GM19452 (cell line): ENCODE results near the gene TMEM150C.

Experiments used
- ATAC-seq: cut with Tn5 transposase; IDR thresholded peaks from one replicate; pipeline ENCODE4 v1.9.1; 2021; ENCODE audit not compliant: unreplicated experiment

The TMEM150C gene

DNA sequence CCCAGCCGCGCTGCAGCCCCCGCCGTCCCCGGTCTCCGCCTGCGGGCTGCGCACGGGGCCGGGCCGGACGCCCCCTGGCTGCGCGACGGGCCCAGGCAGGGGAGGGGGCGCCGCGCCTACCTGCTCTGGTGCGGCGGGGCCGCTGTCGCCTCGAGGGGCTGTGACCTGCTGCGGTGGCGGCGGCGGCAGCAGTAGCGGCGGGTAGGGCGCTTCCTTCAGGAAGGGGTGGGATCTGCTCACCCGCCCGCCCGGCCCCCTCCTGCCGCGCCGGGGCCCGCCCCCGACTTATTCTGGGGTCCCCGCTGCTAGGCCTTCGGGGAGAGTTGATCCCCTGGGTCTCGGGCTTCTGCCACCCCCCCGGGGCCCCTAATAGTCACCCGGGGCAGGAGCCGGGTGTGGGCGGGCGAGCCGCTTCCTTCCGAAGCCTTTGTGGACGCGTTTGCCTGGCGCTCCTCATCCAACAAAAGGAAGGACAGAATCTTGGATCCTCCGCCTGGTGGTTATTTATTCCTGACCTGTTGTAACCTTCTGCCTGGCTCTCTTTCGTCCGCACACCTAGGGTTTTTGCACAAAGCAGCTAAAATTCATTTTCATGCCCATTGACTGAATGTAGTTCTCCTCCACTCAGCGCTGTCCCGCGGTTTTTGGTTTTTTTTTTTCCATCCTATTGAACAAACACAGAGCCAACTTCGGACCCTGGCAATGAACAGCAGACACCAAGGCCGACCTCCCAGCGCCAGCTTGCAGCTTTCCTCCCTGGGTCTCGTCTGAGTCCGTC, at the start of gene TMEM150C:
TSS of gene TMEM150C (minus strand) at position 203 of the 778 bp plus-strand sequence. CDS start 57,331 bp downstream, outside the sequence.
- no peak for ATAC-seq

- no peak for ATAC-seq
These were observed 49.7 kb upstream of the TMEM150C start for GRCh38 chr4:82611527-82611926.

DNA sequence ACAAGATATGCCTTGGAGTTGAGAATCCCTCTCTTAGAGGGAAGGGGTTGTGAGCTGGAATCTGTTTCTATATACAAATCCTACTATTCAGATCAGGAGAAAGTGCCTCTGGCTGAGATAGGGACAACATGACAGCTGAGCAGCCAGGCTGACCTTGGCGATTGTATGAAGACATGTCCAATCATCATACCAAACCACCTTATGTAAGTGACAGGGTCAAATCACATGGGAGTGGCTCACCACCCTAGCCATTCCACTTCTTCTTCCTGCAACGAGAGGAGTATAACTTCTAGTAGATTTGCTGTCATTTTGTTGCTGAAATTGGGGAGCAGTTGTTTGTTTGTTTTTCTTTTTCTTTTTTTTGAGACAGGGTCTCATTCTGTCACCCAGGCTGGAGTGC, 48.3 kb upstream of the TMEM150C start:
- no peak for ATAC-seq

DNA sequence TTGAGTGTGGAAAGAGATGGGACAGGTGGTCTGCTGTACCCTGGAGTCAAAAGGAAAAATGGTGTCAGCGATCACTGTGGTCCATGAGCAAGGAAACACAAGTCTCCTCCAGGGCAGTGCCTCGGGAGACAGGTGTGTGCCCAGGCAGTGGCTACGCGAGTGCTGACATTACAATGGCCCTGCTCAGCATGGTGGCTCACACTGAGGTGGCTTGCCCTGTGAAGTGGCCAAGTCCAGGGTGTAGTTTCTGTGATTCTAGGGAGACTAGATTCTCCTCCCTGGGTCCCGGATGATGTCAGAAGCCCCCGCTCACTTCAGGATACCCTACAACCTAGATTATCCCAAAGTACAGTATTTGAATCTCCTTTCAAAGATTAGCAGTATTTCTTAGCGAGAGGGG, 44.8 kb upstream of the TMEM150C start:
- no peak for ATAC-seq

GRCh38 chr4:82604522-82604921, 42.7 kb upstream of the TMEM150C start:
- ATAC-seq: no peak

DNA sequence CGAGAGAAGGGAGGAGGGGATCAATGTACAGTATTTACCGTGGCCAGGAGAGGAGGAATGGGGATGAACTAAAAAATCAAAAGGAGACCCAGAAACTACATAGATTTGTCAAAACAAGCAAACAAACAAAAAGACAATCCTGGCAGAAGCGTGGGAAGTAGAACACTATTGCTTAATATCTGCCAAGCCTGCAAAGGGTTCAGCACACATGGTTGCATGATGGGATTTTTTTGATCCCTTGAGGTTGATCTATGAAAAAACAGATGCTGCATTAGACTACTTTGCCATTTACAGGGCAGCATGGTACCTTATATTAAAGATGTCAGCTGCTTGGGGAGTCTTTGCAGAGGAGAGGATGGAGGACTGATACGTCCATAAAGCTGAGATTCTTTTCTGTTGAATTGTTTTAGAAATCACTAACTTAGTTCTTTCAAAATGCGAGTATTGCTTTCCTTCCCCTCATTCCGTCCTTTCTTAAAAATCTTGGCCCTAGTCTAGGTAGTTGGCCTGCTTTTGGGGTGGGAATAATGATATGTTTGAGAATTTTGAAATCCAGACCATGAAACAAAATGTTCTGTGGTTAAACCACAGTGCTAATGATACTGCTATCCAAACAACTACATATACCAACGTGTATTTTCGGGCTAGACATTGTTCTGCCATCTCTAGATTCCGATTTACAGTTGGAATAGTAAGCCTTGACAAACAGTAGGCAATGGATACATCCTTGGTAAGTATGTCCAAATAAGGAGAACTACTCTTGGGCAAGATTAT, 39.6 kb upstream of the TMEM150C start:
- no peak for ATAC-seq

GRCh38 chr4:82599336-82599735, 37.5 kb upstream of the TMEM150C start:
- ATAC-seq: no peak

- no peak for ATAC-seq
These were observed 32.7 kb upstream of the TMEM150C start for GRCh38 chr4:82594456-82594855.

GRCh38 chr4:82593411-82593810, 31.6 kb upstream of the TMEM150C start:
- ATAC-seq: no peak

DNA sequence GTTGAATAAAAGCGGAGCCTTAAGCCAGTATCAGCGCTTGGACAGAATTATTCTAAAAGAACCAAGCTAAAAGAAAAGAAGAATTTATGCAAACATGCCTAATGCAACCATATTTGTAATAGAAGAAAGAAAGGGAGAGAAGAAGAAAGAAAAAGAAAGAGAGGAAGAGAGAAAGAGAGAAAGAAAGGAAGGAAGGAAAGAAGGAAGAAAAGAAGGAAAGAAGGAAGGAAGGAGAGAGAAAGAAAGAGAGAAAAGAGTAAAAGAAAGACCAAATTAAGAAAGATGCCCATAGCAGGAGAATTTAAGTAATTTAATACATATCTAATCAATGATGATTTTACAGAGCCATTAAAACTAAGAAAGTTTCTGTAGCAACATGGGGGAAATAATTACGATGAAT, 30.9 kb upstream of the TMEM150C start:
- ATAC-seq: no peak

DNA sequence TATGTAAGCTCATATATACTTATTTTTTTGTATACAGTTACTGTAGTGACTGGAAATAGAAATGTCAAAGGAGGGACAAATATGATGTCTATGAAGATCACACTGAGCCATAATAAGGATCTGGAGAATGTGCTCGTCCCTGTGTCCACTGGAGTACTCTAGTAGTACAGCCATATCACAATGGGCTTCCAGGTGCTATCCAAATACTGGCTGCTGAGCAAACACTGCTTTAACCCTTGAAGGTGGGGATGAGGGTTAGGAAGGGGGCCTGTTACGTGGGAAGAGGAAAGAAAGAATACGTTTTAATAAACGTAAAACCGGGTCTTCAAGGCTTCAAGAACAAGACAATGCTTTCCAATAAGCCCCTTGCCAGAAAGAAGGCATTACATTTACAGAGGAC, 29.8 kb upstream of the TMEM150C start:
- ATAC-seq: no peak

GRCh38 chr4:82589756-82590155, 28.0 kb upstream of the TMEM150C start:
- ATAC-seq: no peak

GRCh38 chr4:82588771-82589270, 27.0 kb upstream of the TMEM150C start:
- ATAC-seq: no peak

DNA sequence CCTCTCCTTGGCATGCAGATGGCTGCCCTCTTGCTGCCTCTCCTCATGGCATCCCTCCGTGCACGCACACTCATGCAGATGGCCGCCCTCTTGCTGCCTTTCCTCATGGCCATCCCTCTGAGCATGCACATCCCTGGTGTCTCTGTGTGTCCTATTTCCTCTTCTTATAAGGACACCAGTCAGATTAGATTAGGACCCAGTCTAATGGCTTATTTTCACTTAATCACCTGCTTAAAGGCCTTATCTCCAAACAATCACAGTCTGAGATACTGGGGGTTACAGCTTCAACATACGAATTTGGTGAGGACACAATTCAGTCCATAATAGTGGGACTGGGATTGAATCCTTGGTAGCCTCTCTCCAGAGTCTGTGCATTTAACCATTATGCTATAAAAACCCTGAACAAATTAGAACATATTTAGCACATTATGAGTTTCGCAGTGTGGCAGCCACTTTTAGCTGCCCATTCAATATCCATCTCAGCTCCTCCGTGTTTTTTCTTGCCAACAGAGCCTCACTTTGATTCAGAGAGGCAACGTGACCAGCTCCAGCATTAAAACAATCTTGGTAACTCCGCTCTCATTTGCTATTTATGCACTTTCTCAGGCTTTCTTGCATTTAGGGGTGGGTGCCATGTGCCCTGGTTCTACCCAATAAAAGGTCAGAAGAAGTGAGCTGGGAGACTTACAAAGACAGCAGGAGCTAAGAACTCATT, 26.2 kb upstream of the TMEM150C start:
- no peak for ATAC-seq

DNA sequence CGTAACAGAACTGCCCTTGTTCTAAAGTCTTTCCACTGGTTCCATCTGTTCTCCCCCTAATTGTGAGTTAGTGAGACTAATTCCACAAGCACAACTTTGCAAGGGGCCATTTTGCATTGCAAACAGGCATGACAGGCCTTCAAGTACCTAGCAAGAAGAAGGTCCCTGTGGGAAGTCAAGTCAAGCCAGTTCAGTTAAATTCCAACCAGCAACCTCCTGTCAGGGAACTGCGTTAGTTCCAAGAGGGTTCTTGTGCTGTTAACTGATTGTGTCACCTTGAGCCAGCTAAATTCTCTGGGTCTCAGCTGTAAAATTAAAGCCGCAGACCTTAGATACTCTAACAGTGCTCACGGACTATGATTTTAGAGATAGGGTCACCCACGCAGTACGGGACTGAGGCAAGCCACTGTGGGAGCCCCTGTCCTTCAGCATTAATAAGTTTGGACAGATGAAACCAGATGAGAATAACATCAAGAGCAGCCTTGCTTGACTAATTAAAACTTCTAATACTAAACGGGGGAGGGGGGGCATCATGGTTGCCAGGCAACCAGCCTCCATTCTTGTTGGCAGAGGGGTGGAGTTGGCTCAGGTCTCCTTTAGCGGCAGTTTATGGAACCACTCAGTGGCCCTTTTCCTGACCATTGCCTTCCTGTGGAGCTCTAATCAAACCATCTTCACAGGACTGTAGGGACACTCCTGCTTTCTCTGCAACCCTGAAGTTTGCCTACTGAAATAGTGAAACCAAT, 24.1 kb upstream of the TMEM150C start:
- ATAC-seq: no peak

DNA sequence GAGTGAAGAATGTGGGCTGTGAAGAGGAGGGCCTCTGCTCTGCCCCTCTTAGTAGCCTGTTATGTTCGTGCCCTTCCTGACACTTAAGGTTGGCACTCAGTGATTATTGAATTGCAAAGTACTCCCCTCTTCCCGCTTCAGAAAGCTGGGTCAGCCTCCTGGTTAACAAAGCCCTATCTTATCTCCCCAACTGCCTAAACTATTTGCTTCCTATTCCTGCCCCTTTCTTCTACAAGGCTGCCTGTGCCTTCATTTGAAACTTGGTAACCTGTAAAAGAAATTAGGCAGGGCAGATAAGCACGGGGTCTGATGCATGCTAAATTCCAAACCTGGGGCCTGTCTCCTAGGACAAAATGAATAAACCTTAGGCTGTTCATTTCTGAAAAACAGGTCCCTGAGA, 23.1 kb upstream of the TMEM150C start:
- no peak for ATAC-seq

GRCh38 chr4:82583897-82584587, 22.3 kb upstream of the TMEM150C start:
- no peak for ATAC-seq

DNA sequence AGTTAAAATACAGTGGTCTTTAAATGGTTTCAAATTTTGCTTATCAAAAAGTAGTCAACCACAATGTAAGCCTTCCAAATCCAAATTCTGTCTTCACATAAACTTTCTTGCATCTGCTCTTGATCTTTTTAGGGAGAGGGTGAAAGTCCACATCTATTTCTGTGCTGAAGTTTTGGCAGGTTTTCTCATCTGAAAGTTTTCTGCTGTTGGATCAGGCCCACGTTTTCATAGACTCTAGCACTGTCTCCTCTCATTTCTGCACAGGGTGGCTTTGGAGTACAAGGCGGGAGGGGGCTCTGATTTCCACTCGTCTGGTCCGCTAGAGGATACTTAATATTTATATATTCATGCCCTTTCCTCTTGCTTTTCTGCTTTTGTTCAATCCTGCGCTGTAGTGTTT, 18.1 kb upstream of the TMEM150C start:
- ATAC-seq: no peak

DNA sequence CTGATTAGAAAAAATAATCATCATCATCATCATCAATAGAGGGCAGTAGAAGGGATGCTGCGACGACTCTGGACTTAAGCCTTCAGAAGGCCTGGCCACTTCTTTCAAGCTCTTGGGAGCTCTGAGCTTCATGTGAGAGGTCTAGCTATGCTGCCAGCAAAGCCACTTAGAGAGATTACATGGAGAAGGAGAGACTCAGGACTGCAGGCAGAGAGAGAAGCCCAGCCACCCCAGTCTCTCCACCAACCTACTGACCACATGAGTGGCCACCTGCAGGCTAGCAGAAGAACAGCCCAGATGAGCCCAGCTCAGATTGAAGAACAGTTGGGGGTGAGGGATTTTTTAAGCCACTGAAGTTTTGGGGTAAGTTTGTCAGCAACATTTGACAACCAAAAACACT, 17.1 kb upstream of the TMEM150C start:
- no peak for ATAC-seq

DNA sequence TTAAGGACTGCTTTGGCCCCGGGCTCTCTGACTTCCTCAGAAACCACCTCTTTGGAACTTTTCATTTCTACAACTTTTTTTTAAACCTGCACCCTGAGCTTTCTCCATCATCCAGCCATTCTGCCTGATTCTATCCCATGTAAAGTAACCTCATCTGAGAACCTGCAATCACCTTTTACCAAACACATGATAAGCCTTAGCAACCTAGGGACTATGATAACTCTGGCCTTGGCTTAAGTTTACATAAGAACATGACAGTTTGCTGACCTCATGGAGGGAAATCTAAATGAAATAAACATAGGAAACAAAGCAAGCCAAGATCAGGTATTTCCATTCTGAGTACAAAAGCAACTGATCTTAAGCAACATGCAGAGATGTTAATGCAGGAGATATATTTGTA, 15.7 kb upstream of the TMEM150C start:
- no peak for ATAC-seq
